SKM-1 treated with dmso at 0.1 percent for 144 hours (cell line): Measurements from ENCODE around the gene DRD5.

Experiments used
- DNase-seq: peaks from one replicate; lab custom pipeline; 2025; ENCODE audit not compliant: unreplicated experiment; lab: John Stamatoyannopoulos, UW

Gene DRD5

GRCh38 chr4:9812501-9813340, 31.3 kb downstream of the DRD5 start:
- DNase-seq, result peak; percentile 73

GRCh38 chr4:9816285-9816684, 34.9 kb downstream of the DRD5 start:
- no peak for DNase-seq

GRCh38 chr4:9820343-9820742, 38.9 kb downstream of the DRD5 start:
- DNase-seq, result no peak

- DNase-seq, result no peak
Measured at GRCh38 chr4:9825049-9825448, 43.6 kb downstream of the DRD5 start.

- DNase-seq, result no peak
Measured at GRCh38 chr4:9826551-9826950, 45.1 kb downstream of the DRD5 start.

GRCh38 chr4:9832640-9833039, 51.2 kb downstream of the DRD5 start:
- no peak for DNase-seq

GRCh38 chr4:9833421-9833820, 52.0 kb downstream of the DRD5 start:
- DNase-seq, result no peak
